ENCODE results near the gene CDO1.

CDO1 gene

DNA sequence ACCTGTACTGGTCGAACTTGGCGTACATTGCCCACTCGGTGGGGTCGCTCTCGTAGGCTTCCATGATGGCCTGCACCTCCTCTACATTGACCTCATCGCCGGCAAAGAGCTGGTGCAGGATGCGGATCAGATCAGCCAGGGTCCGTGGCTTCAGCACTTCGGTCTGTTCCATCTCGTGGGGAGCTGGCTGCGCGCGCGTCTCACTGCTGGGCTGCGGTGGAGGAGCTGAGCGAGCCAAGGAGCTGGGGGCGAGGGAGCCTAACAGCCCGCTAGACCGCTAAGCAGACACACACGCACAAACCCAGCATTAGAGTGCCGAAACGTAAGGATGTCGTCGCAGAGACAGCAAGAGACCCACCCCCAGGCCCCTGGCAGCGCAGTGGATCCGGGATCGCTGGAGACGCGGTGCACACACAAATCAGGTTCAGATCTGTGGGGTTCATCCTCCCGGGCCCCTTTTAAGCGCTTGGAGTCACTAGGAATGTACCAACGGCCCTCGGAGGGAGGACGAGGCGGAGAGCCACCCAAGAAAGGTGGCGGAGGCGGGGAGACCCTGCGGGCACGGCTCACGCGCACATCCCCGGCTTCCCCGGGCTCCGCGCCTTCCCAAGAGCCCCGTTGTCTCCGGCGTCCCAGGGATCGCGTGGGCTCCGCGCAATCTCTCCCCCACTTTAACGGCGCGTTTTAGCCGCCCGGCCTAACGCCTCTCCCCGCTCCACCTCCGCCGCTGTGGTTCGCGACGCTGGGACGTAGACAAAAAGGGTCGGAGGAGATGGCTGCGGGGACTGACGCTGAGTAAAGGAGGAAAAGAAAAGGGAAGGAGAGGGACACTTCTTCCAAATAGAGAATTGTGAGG lies at the start of gene CDO1:
CDO1 (minus strand) TSS at position 434 of the 856 bp plus-strand sequence; CDS start at position 172, 262 bp downstream.
- H3K9me3 ChIP-seq, result peaks cover 30% of the 10 kb centered on the region
- peaks cover 18% of the 10 kb centered on the region for H3K4me1 ChIP-seq
- H3K36me3 ChIP-seq, result no peaks in the 10 kb centered on the region
- H3K4me3 ChIP-seq, result peak within 1 kb of the TSS; percentile 55
- H3K9ac ChIP-seq, result no peak within 1 kb of the TSS
- H3K4me2 ChIP-seq, result peak within 1 kb of the TSS; percentile 62
- H3K27me3 ChIP-seq, result peaks cover 58% of the 10 kb centered on the region
- TF ChIP-seq Cebpa-rat (IDR thresholded peaks at IDR 0.05), result no peak
- peaks cover 12% of the 10 kb centered on the region for H4K20me1 ChIP-seq
- no peak within 1 kb of the TSS for H3K27ac ChIP-seq

DNA sequence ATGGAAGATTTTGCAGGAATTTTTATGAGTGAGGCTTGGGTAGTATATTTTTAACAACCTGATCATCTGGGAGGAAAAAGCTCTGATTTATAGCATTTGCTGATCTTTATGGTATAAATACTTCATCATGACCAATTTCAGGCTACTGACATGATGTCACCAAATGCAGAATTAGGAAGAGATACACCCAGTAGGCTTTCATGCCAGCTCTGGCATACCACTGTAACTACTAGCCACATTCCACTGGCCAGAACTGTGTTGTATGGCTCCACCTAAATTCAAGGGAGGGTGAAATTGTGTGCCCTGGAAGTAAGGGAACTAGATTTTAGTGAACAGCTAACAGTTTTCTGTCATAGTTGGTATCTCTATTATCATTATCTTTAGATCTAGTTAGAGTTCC lies 42.9 kb upstream of the CDO1 start:
- Histone ChIP-seq H3K27me3 (no peaks in the 10 kb centered on the region), H3K27ac (no peak overlapping the region), H3K9ac (no peak overlapping the region), H4K20me1 (peaks cover 39% of the 10 kb centered on the region), H3K36me3 (no peaks in the 10 kb centered on the region), H3K4me2 (no peak overlapping the region), H3K4me1 (no peaks in the 10 kb centered on the region), H3K4me3 (no peak overlapping the region), H3K9me3 (peaks cover 27% of the 10 kb centered on the region)
- TF ChIP-seq Cebpa-rat (IDR thresholded peaks at IDR 0.05), result no peak

DNA sequence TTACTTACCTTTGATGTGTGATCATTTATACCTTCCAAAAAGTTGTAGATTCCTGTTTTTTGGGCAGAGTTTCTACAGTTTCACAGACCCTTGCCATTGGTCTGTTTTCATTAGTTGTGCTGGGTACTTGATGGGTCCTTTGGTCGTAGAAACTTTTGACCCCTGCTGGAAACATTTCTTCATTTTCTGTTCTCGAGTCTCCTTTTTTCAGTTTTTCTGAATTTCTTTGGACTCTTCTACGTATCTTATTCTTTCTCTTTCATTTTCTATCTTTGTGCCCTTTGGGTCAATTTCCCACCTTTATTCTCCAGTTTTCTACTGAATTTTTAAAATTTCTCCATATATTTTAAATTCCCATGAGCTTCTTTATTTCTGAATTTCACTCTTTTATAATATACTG lies 41.9 kb upstream of the CDO1 start:
- Histone ChIP-seq H3K27me3 (no peaks in the 10 kb centered on the region), H3K4me1 (no peaks in the 10 kb centered on the region), H3K4me2 (no peak overlapping the region), H3K27ac (no peak overlapping the region), H3K9me3 (peaks cover 26% of the 10 kb centered on the region), H3K9ac (no peak overlapping the region), H3K36me3 (peaks cover 4% of the 10 kb centered on the region; the same call in 1 of the 2 replicates), H4K20me1 (peaks cover 31% of the 10 kb centered on the region), H3K4me3 (no peak overlapping the region)
- no peak for TF ChIP-seq Cebpa-rat (IDR thresholded peaks at IDR 0.05)

DNA sequence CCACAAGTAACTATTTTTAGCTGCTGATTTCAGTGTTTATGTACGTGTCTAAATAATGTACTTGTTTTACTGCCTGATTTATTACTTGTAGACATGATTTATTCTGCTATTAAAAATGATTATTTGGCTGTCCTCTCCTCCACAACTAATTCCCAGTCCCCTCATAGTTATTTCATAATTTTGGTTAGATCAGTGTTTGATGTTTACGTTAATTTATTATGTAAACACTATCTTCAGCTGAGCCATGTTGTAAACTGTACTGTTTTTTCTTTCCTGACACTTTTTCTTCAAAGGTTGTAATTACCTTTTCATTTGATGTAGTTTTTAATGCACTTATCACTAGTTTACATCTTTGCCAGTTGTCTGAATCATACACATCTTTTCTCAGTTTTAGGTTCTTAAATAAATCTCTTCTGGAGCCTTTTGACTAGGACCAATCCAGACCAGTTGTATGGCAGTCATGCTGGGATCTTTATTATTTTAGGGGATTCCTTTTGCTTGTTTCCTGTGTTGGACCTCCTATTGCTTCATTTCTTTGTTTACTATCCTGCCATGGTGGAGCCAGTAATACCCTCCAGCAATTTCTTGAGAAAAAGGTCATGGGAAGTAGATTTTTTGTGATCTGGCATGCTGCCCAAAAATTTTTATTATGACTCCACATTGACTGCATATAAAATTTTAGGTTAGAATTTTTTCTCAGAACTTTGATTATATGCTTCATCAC lies 41.3 kb upstream of the CDO1 start:
- Histone ChIP-seq H3K4me1 (no peaks in the 10 kb centered on the region), H3K4me2 (no peak overlapping the region), H3K27ac (no peak overlapping the region)

DNA sequence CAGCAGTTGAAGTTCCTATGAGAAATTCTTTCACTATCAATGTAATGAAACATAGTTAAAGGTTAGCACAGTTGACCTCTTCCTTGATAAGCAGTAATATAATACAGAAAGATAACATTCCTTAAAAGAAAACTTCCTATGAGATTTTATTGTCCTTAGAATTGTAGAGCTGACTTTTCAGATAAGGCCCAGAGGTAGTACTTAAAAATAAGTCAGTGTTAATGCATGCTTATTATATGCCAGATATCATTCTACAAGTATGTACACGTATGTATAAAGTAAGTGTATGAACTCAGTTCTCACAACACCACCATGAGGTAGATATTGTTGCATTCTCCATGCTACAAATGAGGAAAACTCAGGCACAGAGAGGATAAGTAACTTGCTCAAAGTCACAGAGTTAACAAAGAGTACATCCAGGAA lies 40.6 kb upstream of the CDO1 start:
- H3K27ac ChIP-seq, result no peak overlapping the region

More for the DNA sequence above, 41.3 kb upstream of the CDO1 start:
- Histone ChIP-seq H3K27me3 (no peaks in the 10 kb centered on the region), H3K36me3 (peaks cover 4% of the 10 kb centered on the region; the same call in 1 of the 2 replicates), H3K9ac (no peak overlapping the region), H3K4me3 (no peak overlapping the region), H3K9me3 (peaks cover 23% of the 10 kb centered on the region), H4K20me1 (peaks cover 31% of the 10 kb centered on the region)
- TF ChIP-seq Cebpa-rat (IDR thresholded peaks at IDR 0.05), result no peak

DNA sequence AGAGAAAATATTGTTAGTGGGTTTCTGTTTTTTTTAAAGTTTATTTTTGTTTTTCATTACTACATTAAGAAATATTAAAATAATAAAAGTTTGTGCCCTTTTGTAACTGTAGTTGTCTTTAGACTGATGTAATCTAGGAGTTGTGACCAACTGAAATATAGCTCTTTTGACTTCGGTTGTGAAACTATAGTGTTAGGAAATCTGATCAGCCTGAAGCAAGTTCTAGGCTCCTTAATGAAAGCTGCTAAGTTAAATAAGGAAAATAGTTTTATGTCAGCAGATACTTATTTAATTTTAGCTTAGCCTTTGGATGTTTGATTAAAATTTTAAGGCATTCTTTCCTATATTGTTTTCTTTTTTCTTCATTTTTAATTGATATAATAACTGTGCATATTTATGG lies 39.5 kb upstream of the CDO1 start:
- Histone ChIP-seq H3K4me2 (no peak overlapping the region), H3K36me3 (peaks cover 4% of the 10 kb centered on the region; the same call in 1 of the 2 replicates), H3K9me3 (peaks cover 11% of the 10 kb centered on the region), H4K20me1 (peaks cover 36% of the 10 kb centered on the region), H3K27ac (no peak overlapping the region), H3K9ac (no peak overlapping the region), H3K4me1 (no peaks in the 10 kb centered on the region), H3K4me3 (no peak overlapping the region), H3K27me3 (no peaks in the 10 kb centered on the region)
- TF ChIP-seq Cebpa-rat (IDR thresholded peaks at IDR 0.05), result no peak

More for the DNA sequence above, 40.6 kb upstream of the CDO1 start:
- Histone ChIP-seq H3K4me3 (no peak overlapping the region), H3K27me3 (no peaks in the 10 kb centered on the region), H3K36me3 (peaks cover 4% of the 10 kb centered on the region; the same call in 1 of the 2 replicates), H3K4me1 (no peaks in the 10 kb centered on the region), H3K4me2 (no peak overlapping the region), H3K9me3 (peaks cover 19% of the 10 kb centered on the region), H4K20me1 (peaks cover 31% of the 10 kb centered on the region), H3K9ac (no peak overlapping the region)
- no peak for TF ChIP-seq Cebpa-rat (IDR thresholded peaks at IDR 0.05)

DNA sequence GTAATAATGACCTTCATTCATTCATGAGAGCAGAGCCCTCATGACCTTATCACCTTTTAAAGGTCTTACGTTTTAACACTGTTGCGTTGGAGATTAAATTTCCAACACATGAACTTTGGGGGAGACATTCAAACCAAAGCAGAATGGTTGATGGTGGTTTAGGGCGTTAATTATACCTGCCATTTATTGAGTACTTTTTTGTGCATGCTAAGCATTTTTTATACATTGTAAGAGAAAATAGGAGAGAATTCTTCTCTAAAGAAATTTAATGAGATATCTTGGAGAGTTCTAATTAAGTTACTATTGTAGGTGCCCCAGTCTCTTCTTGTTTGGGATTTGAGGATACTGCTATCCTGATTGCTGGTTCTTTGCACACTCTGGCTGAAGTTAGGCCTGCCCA lies 37.7 kb upstream of the CDO1 start:
- peaks cover 4% of the 10 kb centered on the region; the same call in 1 of the 2 replicates for H3K36me3 ChIP-seq
- no peak overlapping the region for H3K4me3 ChIP-seq
- no peaks in the 10 kb centered on the region for H3K4me1 ChIP-seq
- no peak overlapping the region for H3K4me2 ChIP-seq
- no peaks in the 10 kb centered on the region for H3K27me3 ChIP-seq
- no peak overlapping the region for H3K27ac ChIP-seq
- no peak overlapping the region for H3K9ac ChIP-seq
- TF ChIP-seq Cebpa-rat (IDR thresholded peaks at IDR 0.05), result no peak
- H3K9me3 ChIP-seq, result peaks cover 11% of the 10 kb centered on the region
- peaks cover 40% of the 10 kb centered on the region for H4K20me1 ChIP-seq

DNA sequence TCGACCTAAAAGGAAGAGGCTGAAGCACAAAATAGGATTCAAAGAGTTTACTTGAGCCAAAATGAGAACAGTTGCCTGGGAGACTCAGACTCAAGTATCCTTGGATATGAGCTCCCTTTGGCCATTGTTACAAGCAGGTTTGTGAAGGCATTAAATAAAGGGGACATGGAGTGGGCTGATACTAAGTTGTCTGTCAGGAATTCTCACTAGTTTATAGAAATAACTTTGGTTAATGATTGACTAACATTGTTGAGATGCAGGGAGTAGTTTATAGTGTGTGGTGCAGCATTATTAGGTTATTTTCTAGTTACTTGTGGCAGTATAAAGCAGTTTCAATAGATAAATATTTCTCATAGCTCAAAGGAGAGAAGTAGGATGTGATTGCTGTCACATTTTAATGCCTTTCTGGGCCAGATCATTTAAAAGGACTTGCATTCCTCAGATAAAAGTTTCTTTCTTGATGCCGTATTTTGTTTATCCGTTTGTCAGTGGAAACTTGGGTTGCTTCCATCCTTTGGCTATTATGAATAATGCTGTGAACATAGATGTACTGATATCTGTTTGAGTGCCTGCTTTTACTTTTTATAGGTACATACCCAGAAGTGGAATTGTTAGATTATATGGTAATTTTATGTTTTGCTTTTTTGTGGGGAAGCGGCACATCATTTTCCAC lies 34.4 kb upstream of the CDO1 start:
- no peak overlapping the region for H3K9ac ChIP-seq
- H3K27me3 ChIP-seq, result no peaks in the 10 kb centered on the region
- H3K4me1 ChIP-seq, result no peaks in the 10 kb centered on the region
- peaks cover 11% of the 10 kb centered on the region for H3K9me3 ChIP-seq
- no peak overlapping the region for H3K4me3 ChIP-seq
- TF ChIP-seq Cebpa-rat (IDR thresholded peaks at IDR 0.05), result no peak
- peaks cover 58% of the 10 kb centered on the region for H4K20me1 ChIP-seq
- peaks cover 4% of the 10 kb centered on the region; the same call in 1 of the 2 replicates for H3K36me3 ChIP-seq
- no peak overlapping the region for H3K27ac ChIP-seq
- no peak overlapping the region for H3K4me2 ChIP-seq

DNA sequence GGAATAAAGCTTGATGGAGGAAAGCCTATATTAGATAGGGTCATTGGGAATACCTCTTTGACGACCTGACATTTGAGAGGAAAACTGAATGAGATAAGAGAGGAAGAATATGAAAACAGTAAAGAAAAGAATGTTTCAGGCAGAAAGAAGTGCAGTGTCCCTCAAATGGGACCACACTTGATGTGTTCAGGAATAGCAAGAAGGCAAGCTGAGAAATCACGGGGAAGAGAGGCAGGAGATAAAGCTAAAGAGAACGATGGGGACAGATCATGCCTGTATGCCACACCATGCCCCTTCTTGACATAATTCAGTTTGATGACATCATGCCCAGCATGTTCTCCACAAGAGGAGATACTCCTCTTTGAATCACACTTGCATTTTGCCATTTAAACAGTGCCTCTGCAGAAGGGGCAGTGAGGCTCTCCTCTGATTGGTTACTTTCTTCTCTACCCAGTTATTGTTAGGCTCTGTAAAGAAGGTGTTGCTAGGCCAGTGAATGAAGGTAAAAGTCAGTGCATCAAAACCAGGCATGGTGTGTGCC lies 32.9 kb upstream of the CDO1 start:
- H3K9ac ChIP-seq, result no peak overlapping the region
- no peak for TF ChIP-seq Cebpa-rat (IDR thresholded peaks at IDR 0.05)
- peaks cover 11% of the 10 kb centered on the region for H3K9me3 ChIP-seq
- no peak overlapping the region for H3K4me3 ChIP-seq
- peaks cover 9% of the 10 kb centered on the region for H3K4me1 ChIP-seq
- peaks cover 4% of the 10 kb centered on the region; the same call in 1 of the 2 replicates for H3K36me3 ChIP-seq
- H3K27me3 ChIP-seq, result no peaks in the 10 kb centered on the region
- no peak overlapping the region for H3K4me2 ChIP-seq
- H3K27ac ChIP-seq, result no peak overlapping the region
- peaks cover 67% of the 10 kb centered on the region for H4K20me1 ChIP-seq

All from BLaER1 (cell line).